NCI-H526 (cell line): ENCODE measurements around the gene TGFB3.
"Not testable (repeated sequence)": the region's sequence is repeated elsewhere in the genome, so short reads cannot be mapped to it uniquely, and the experiment has no call there.

Experiments used
- DNase-seq, 2 experiments: peaks; one replicate each; lab custom pipeline; 2025; lab: John Stamatoyannopoulos, UW

Gene TGFB3

GRCh38 chr14:75981426-75982265 lies at the start of gene TGFB3:
TGFB3 (minus strand) TSS chr14:75981995; CDS start chr14:75980893, 1,102 bp downstream.
- DNase-seq: peak; percentile 46 to 76

GRCh38 chr14:76024211-76024907 lies 42.6 kb upstream of the TGFB3 start:
- no peak for DNase-seq

- DNase-seq: no peak
Measured at GRCh38 chr14:76023757-76024156, 42.0 kb upstream of the TGFB3 start.

GRCh38 chr14:76022991-76023390 lies 41.2 kb upstream of the TGFB3 start:
- peak; percentile 81 to 83 for DNase-seq

- DNase-seq: no peak
Measured at GRCh38 chr14:76019676-76020075, 37.9 kb upstream of the TGFB3 start.

GRCh38 chr14:76015668-76016067 lies 33.9 kb upstream of the TGFB3 start:
- DNase-seq: peak; percentile 78 to 88

- DNase-seq: peak; percentile 60 to 62
Measured at GRCh38 chr14:76015191-76015590, 33.4 kb upstream of the TGFB3 start.

GRCh38 chr14:76012354-76012753 lies 30.6 kb upstream of the TGFB3 start:
- DNase-seq: no peak

- no peak for DNase-seq
Measured at GRCh38 chr14:76011930-76012329, 30.1 kb upstream of the TGFB3 start.

GRCh38 chr14:76009627-76010026 lies 27.8 kb upstream of the TGFB3 start:
- DNase-seq: not testable (repeated sequence)

- no peak for DNase-seq
Measured at GRCh38 chr14:76007852-76008251, 26.1 kb upstream of the TGFB3 start.

GRCh38 chr14:76007379-76007778 lies 25.6 kb upstream of the TGFB3 start:
- no peak for DNase-seq

- no peak for DNase-seq
Measured at GRCh38 chr14:76006253-76006652, 24.5 kb upstream of the TGFB3 start.

- no peak for DNase-seq
Measured at GRCh38 chr14:76002383-76002782, 20.6 kb upstream of the TGFB3 start.

- no peak for DNase-seq
Measured at GRCh38 chr14:75999511-76000190, 17.9 kb upstream of the TGFB3 start.

GRCh38 chr14:75996488-75996887 lies 14.7 kb upstream of the TGFB3 start:
- DNase-seq: no peak

- no peak for DNase-seq
Measured at GRCh38 chr14:75995372-75996041, 13.7 kb upstream of the TGFB3 start.

GRCh38 chr14:75993567-75994041 lies 11.8 kb upstream of the TGFB3 start:
- DNase-seq: peak in 1 of 2 experiments; percentile 14

- no peak for DNase-seq
Measured at GRCh38 chr14:75991753-75992152, 10.0 kb upstream of the TGFB3 start.

- DNase-seq: no peak
Measured at GRCh38 chr14:75990297-75990696, 8.5 kb upstream of the TGFB3 start.

- no peak for DNase-seq
Measured at GRCh38 chr14:75989134-75989533, 7.3 kb upstream of the TGFB3 start.
